Caco-2 (cell line): ENCODE measurements around the gene KIAA0513. TPM values are rescaled to one million over a fixed set of nuclear protein-coding genes. Genes with fewer than 3 reads are reported as not detected.
A peak's percentile ranks its signal among the peaks of the same experiment; 100 is the strongest.

Experiments used
- BruUV-seq: library from RNA; stranded (reverse); fragments of 400-500 nt; replicated peaks from 2 replicates; lab custom pipeline; 2021; lab: Mats Ljungman, UMichigan
- CTCF ChIA-PET: fragments of 300-600 bp; sonication (Branson Sonifier 250); formaldehyde crosslinking; loops from one replicate; lab custom pipeline; 2022; ENCODE audit warnings: antibody characterized with exemption; lab: Charles Lee
- POLR2A ChIA-PET: fragments of 300-600 bp; sonication (Branson Sonifier 250); formaldehyde crosslinking; loops from one replicate; lab custom pipeline; 2022; ENCODE audit warnings: antibody characterized with exemption; lab: Charles Lee
- DNase-seq, 2 experiments: peaks; one replicate each; pipeline versions ENCODE4 v3.0.0 to v3.0.0-alpha.2; 2020 to 2022
- H3K27me3 ChIP-seq: replicated peaks from 2 replicates; pipeline ENCODE4 v1.6.0; 2011; ENCODE audit warnings: low read length; ENCODE audit not compliant: control insufficient read depth, insufficient read depth
- H3K36me3 ChIP-seq: 2 replicates; pipeline ENCODE4 v1.5.1; 2011; ENCODE audit warnings: low read length; ENCODE audit not compliant: control insufficient read depth, insufficient read depth
- H3K4me1 ChIP-seq: fragments of 250-450 bp; sonication (Bioruptor Pico); 2 replicates; pipeline ENCODE4 v1.5.1; 2020; ENCODE audit warnings: mild to moderate bottlenecking
- H3K4me3 ChIP-seq: 2 replicates; pipeline ENCODE4 v1.5.1; 2011; ENCODE audit warnings: low read depth, mild to moderate bottlenecking, control low read depth, low read length
- H3K9me3 ChIP-seq: fragments of 250-450 bp; sonication (Bioruptor Pico); 2 replicates; pipeline ENCODE4 v1.5.1; 2020; ENCODE audit warnings: mild to moderate bottlenecking, moderate library complexity
- H3K27ac Mint-ChIP-seq: one replicate; pipeline ENCODE4 v1.8.0; 2022; ENCODE audit warnings: mixed read lengths; ENCODE audit not compliant: unreplicated experiment
- H3K27me3 Mint-ChIP-seq: one replicate; pipeline ENCODE4 v1.8.0; 2022; ENCODE audit warnings: mixed read lengths; ENCODE audit not compliant: insufficient read depth, unreplicated experiment
- H3K36me3 Mint-ChIP-seq: one replicate; pipeline ENCODE4 v1.8.0; 2022; ENCODE audit warnings: mild to moderate bottlenecking, mixed read lengths; ENCODE audit not compliant: insufficient read depth, unreplicated experiment
- H3K4me1 Mint-ChIP-seq: one replicate; pipeline ENCODE4 v1.8.0; 2022; ENCODE audit warnings: low read depth, mixed read lengths; ENCODE audit not compliant: unreplicated experiment
- H3K4me3 Mint-ChIP-seq: one replicate; pipeline ENCODE4 v1.8.0; 2022; ENCODE audit warnings: mild to moderate bottlenecking, moderate library complexity, mixed read lengths; ENCODE audit not compliant: unreplicated experiment
- H3K9me3 Mint-ChIP-seq: one replicate; pipeline ENCODE4 v1.8.0; 2022; ENCODE audit warnings: mixed read lengths; ENCODE audit not compliant: unreplicated experiment
- intact Hi-C: fragments of 100-400 bp; cut with micrococcal nuclease; formaldehyde crosslinking; loops from one replicate; pipeline ENCODE4 v1.10.0; 2022; ENCODE audit not compliant: unreplicated experiment
- total RNA-seq: library from RNA; stranded (reverse); gene quantifications from 2 replicates; pipeline ENCODE4 v1.2.3, GENCODE V29; 2022
- TF ChIP-seq, protein P1 (sequence below), 2 experiments: fragments of 200-600 bp in 1 of 2; IDR thresholded peaks; 1 replicate in 1 of 2; 2 replicates in 1 of 2; pipeline versions ENCODE4 v1.5.1 to v1.8.0; 2011 to 2022; ENCODE audit warnings: antibody characterized with exemption in 1 of 2, control low read depth in 1 of 2, inconsistent platforms in 1 of 2, low read depth in 1 of 2, low read length in 1 of 2, mild to moderate bottlenecking in 1 of 2, moderate library complexity in 1 of 2; ENCODE audit not compliant: insufficient read depth in 1 of 2, severe bottlenecking in 1 of 2, unreplicated experiment in 1 of 2

Gene KIAA0513
- total RNA-seq, 1 experiment from 2014 or later, result 7.9 TPM

DNA sequence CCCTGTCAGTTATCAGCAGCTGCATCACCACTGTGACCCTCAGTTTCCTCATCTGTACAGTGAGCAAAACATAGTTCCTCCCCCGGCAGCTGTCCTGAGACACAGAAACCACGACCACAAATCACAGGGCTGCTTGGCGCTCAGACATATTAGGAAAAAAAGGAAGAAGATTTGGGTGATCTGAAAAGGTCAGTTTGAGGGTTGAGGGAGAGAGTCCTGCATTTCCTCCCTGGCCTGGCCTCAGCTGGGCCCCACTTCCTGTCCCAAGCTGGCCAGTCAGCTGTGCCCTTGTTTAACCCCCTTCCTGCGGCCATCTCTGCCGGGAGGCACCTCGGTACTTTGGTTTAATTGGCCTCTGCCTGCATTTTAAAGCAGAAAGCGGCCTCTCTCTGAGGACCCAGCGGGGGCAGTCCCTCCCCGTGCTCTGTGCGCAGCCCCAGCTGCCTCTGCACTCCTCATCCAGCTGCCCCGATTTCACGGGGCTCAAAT lies 108.7 kb downstream of the KIAA0513 start:
- peaks cover 10% of the 10 kb centered on the region for H3K36me3 Mint-ChIP-seq
- intact Hi-C loops, result no loop called here
- ChIA-PET CTCF (interaction anchor here (1.9 kb wide), 1 partner anchor 21 kb away, joined by 8 read pairs; no protein-coding TSS in a partner anchor), POLR2A (no interaction called here)
- no peaks in the 10 kb centered on the region for H3K9me3 Mint-ChIP-seq
- no peak overlapping the region for H3K4me3 Mint-ChIP-seq
- H3K27me3 Mint-ChIP-seq, result no peaks in the 10 kb centered on the region
- Histone ChIP-seq H3K4me1 (peaks cover 13% of the 10 kb centered on the region), H3K36me3 (no peaks in the 10 kb centered on the region), H3K9me3 (no peaks in the 10 kb centered on the region), H3K27me3 (no peaks in the 10 kb centered on the region), H3K4me3 (no peak overlapping the region)
- no TSS peak for BruUV-seq
- no peak overlapping the region for H3K27ac Mint-ChIP-seq
- DNase-seq, result no peak
- TF ChIP-seq, protein P1, sequence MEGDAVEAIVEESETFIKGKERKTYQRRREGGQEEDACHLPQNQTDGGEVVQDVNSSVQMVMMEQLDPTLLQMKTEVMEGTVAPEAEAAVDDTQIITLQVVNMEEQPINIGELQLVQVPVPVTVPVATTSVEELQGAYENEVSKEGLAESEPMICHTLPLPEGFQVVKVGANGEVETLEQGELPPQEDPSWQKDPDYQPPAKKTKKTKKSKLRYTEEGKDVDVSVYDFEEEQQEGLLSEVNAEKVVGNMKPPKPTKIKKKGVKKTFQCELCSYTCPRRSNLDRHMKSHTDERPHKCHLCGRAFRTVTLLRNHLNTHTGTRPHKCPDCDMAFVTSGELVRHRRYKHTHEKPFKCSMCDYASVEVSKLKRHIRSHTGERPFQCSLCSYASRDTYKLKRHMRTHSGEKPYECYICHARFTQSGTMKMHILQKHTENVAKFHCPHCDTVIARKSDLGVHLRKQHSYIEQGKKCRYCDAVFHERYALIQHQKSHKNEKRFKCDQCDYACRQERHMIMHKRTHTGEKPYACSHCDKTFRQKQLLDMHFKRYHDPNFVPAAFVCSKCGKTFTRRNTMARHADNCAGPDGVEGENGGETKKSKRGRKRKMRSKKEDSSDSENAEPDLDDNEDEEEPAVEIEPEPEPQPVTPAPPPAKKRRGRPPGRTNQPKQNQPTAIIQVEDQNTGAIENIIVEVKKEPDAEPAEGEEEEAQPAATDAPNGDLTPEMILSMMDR (IDR thresholded peaks at IDR 0.05; ENCODE audit: insufficient read depth in 1 of 2, low read depth in 1 of 2, low read length in 1 of 2, severe bottlenecking in 1 of 2, unreplicated experiment in 1 of 2), result no peak
- H3K4me1 Mint-ChIP-seq, result peaks cover 24% of the 10 kb centered on the region

DNA sequence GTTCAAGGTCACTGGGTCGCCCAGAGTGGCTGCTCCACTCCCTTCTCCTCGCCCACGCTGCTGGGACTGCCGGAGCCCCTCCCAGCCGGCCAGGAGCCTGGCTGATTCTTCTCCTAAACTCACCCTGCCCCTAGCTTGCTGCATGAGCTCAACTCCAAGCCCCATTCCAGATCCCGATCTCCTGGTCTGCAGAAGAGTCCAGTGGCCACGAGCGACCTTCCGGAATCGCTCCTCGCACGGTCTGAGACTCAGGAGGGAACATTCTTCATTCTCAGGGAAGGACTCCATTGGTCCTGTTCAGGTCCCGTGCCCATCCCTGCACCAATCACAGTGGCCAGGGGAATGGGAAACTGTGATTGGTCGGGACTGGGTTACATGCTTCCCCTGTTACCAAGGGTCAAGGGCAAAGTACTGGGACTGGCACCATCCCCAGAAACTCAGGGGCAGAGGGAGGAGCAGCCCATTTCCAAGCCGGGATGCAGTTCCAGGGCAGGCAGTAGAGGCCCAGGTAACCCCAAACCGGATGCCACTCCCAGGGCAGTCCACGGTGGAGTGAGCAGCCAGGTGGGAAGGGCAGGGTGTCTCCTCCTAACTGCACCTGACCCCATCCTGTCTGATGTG lies 109.2 kb downstream of the KIAA0513 start:
- Mint-ChIP-seq H3K9me3 (no peaks in the 10 kb centered on the region), H3K4me1 (peaks cover 24% of the 10 kb centered on the region), H3K36me3 (peaks cover 10% of the 10 kb centered on the region), H3K27me3 (no peaks in the 10 kb centered on the region), H3K4me3 (no peak overlapping the region), H3K27ac (no peak overlapping the region)
- no peaks in the 10 kb centered on the region for H3K27me3 ChIP-seq
- H3K9me3 ChIP-seq, result no peaks in the 10 kb centered on the region
- TF ChIP-seq, protein P1 (IDR thresholded peaks at IDR 0.05; ENCODE audit: insufficient read depth in 1 of 2, low read depth in 1 of 2, low read length in 1 of 2, severe bottlenecking in 1 of 2, unreplicated experiment in 1 of 2), result no peak
- BruUV-seq, result no TSS peak
- no peak overlapping the region for H3K4me3 ChIP-seq
- no peaks in the 10 kb centered on the region for H3K36me3 ChIP-seq
- intact Hi-C loops, result no loop called here
- no peak for DNase-seq
- CTCF ChIA-PET, result interaction anchor here (0.9 to 1.9 kb wide), 5 partner anchors 13 to 194 kb away, joined by 3 to 8 read pairs (median 3); no protein-coding TSS in a partner anchor
- H3K4me1 ChIP-seq, result peaks cover 13% of the 10 kb centered on the region
- POLR2A ChIA-PET, result no interaction called here

DNA sequence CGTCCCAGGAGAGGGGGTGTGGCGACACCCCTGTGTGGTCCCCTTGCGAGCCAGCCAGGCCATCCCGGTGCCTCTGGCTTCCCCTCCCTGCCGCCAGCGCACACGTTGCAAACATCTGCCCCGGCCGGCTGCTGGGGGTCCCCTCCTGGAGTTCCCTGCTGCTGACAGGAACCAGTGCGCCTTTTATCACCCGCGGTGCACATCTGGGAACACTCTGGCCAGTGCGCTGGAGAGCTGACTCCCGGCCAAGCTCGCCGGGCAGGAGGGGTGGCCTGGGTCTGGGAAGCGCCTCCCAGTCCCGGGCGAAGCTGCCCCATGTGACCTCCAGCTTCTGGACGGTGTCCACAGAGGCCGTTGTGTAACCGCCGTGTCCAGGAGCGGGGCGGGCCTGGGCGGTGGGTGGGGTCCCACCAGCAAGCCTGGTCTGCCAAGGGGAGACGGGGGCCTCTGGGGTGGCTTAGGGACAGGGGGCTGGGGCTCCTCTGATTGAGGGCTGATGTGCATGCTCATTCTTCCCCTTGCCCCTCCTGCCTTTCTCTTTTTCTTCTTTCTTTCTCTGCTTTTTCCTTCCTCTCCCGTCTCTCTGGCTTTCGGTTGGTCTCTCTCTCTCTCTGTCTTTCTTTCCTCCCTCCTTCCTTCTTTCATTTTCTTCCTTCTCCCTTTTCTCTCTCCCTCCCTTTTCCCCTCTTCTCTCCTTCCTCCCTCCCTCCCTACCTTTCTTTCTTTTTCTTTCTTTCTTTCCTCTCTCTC lies 109.9 kb downstream of the KIAA0513 start:
- H3K4me3 Mint-ChIP-seq, result peak overlapping the region; percentile 67
- no peaks in the 10 kb centered on the region for H3K36me3 ChIP-seq
- H3K27me3 Mint-ChIP-seq, result no peaks in the 10 kb centered on the region
- H3K4me1 Mint-ChIP-seq, result peaks cover 24% of the 10 kb centered on the region
- no peaks in the 10 kb centered on the region for H3K9me3 Mint-ChIP-seq
- peaks cover 10% of the 10 kb centered on the region for H3K36me3 Mint-ChIP-seq
- no peak overlapping the region for H3K4me3 ChIP-seq
- intact Hi-C loops, result no loop called here
- ChIA-PET CTCF (interaction anchor here (0.9 to 1.9 kb wide), 5 partner anchors 13 to 193 kb away, joined by 3 to 8 read pairs (median 3); no protein-coding TSS in a partner anchor), POLR2A (no interaction called here)
- peak; percentile 81 for DNase-seq
- BruUV-seq, result no TSS peak
- H3K4me1 ChIP-seq, result peaks cover 13% of the 10 kb centered on the region
- peak overlapping the region; percentile 19 for H3K27ac Mint-ChIP-seq
- H3K27me3 ChIP-seq, result no peaks in the 10 kb centered on the region
- TF ChIP-seq, protein P1 (IDR thresholded peaks at IDR 0.05; ENCODE audit: insufficient read depth in 1 of 2, low read depth in 1 of 2, low read length in 1 of 2, severe bottlenecking in 1 of 2, unreplicated experiment in 1 of 2), result no peak
- H3K9me3 ChIP-seq, result no peaks in the 10 kb centered on the region
